PC-9 (cell line): ENCODE data around the gene CA7. TPM values are rescaled to one million over a fixed set of nuclear protein-coding genes. Genes with fewer than 3 reads are reported as not detected.

Source experiments
- Bru-seq: library from RNA; stranded (reverse); fragments of 400-500 nt; gene quantifications from one replicate; lab custom pipeline; 2021; lab: Mats Ljungman, UMichigan
- BruChase-seq, 2 experiments: library from RNA; stranded (reverse); fragments of 400-500 nt; gene quantifications; one replicate each; lab custom pipeline; 2021; lab: Mats Ljungman, UMichigan
- BruUV-seq: library from RNA; stranded (reverse); fragments of 400-500 nt; replicated peaks from 2 replicates; lab custom pipeline; 2021; lab: Mats Ljungman, UMichigan
- CTCF ChIA-PET: fragments of 300-600 bp; sonication (Branson Sonifier 250); formaldehyde crosslinking; loops from one replicate; lab custom pipeline; 2022; ENCODE audit warnings: antibody characterized with exemption; lab: Charles Lee
- POLR2A ChIA-PET: fragments of 300-600 bp; sonication (Branson Sonifier 250); formaldehyde crosslinking; loops from one replicate; lab custom pipeline; 2022; ENCODE audit warnings: antibody characterized with exemption; ENCODE audit not compliant: unreplicated experiment; lab: Charles Lee
- DNase-seq, 2 experiments: peaks; one replicate each; pipeline versions ENCODE4 v3.0.0 to v3.0.0-alpha.2; 2015 to 2022; ENCODE audit warnings: mixed read lengths in 1 of 2
- H2AFZ ChIP-seq: fragments of 200-600 bp; sonication (generic); 2 replicates; pipeline ENCODE4 v1.8.1; 2017; ENCODE audit warnings: antibody characterized with exemption
- H3F3A ChIP-seq: fragments of 200-600 bp; sonication (generic); 2 replicates; pipeline ENCODE4 v1.8.1; 2017; ENCODE audit warnings: antibody characterized with exemption, mild to moderate bottlenecking, low read depth; ENCODE audit not compliant: insufficient read depth
- H3K27ac ChIP-seq: fragments of 200-600 bp; sonication (generic); 2 replicates; pipeline ENCODE4 v1.6.1; 2016; ENCODE audit warnings: mixed run types
- H3K27me3 ChIP-seq: fragments of 200-600 bp; sonication (generic); 2 replicates; pipeline ENCODE4 v1.6.1; 2016; ENCODE audit warnings: low read depth, mixed run types; ENCODE audit not compliant: insufficient read depth
- H3K36me3 ChIP-seq: fragments of 200-600 bp; sonication (generic); 2 replicates; pipeline ENCODE4 v1.6.1; 2016; ENCODE audit warnings: low read depth, mixed run types
- H3K4me1 ChIP-seq: fragments of 200-600 bp; sonication (generic); replicated peaks from 2 replicates; pipeline ENCODE4 v1.6.1; 2016; ENCODE audit warnings: mixed run types; ENCODE audit not compliant: insufficient read depth
- H3K4me2 ChIP-seq: fragments of 200-600 bp; sonication (generic); 2 replicates; pipeline ENCODE4 v1.6.1; 2017; ENCODE audit warnings: mixed run types
- H3K4me3 ChIP-seq: fragments of 200-600 bp; sonication (generic); 2 replicates; pipeline ENCODE4 v1.6.1; 2016; ENCODE audit warnings: mixed run types
- H3K79me2 ChIP-seq: fragments of 200-600 bp; sonication (generic); 2 replicates; pipeline ENCODE4 v1.6.1; 2017; ENCODE audit warnings: low read depth, mixed run types
- H3K9me2 ChIP-seq: fragments of 200-600 bp; sonication (generic); 2 replicates; pipeline ENCODE4 v1.8.1; 2017; ENCODE audit warnings: mild to moderate bottlenecking; ENCODE audit not compliant: insufficient read depth
- H3K9me3 ChIP-seq: fragments of 200-600 bp; sonication (generic); 2 replicates; pipeline ENCODE4 v1.8.1; 2016; ENCODE audit warnings: low read depth; ENCODE audit not compliant: insufficient read depth
- H4K20me1 ChIP-seq: fragments of 200-600 bp; sonication (generic); 2 replicates; pipeline ENCODE4 v1.8.1; 2017; ENCODE audit not compliant: insufficient read depth
- CTCF ChIP-seq: fragments of 200-600 bp; sonication (generic); conservative IDR thresholded peaks from 2 replicates; pipeline ENCODE4 v1.6.1; 2017; ENCODE audit warnings: mixed run types, antibody characterized with exemption, mild to moderate bottlenecking, moderate library complexity
- EZH2 ChIP-seq: fragments of 200-600 bp; sonication (generic); IDR thresholded peaks from 2 replicates; pipeline ENCODE4 v1.8.0; 2017; ENCODE audit warnings: antibody characterized with exemption, low read depth
- intact Hi-C: fragments of 100-400 bp; cut with micrococcal nuclease; formaldehyde crosslinking; loops from one replicate; pipeline ENCODE4 v1.10.0; 2022; ENCODE audit not compliant: unreplicated experiment
- long read RNA-seq: library from polyadenylated mRNA; stranded (forward); transcript quantifications from one replicate; pipeline ENCODE4 v2.0.0, GENCODE V29; 2022
- total RNA-seq: library from RNA; stranded (reverse); gene quantifications from 2 replicates; pipeline ENCODE4 v1.2.3, GENCODE V29; 2021

The CA7 gene
- total RNA-seq (not detected in 2 replicates), Bru-seq, nascent RNA (not detected), BruChase-seq, experiment 1, labeled RNA remaining after a 2-hour chase (not detected), BruChase-seq, experiment 2, labeled RNA remaining after a 6-hour chase (not detected)
- long read RNA-seq, partial matches to known transcripts, result 0 of 2 reads
- long read RNA-seq, other reads (novel, unspliced or antisense), result 2 of 2 reads

GRCh38 chr16:66844342-66845079, at the start of gene CA7:
TSS of gene CA7 (plus strand) at chr16:66844414. CDS start at chr16:66844488, 74 bp downstream.
- Histone ChIP-seq H3K9me3 (no peaks in the 10 kb centered on the region), H3K27me3 (no peaks in the 10 kb centered on the region), H3F3A (no peaks in the 10 kb centered on the region), H3K4me2 (no peak within 1 kb of the TSS), H2AFZ (no peak within 1 kb of the TSS), H3K9me2 (no peaks in the 10 kb centered on the region), H3K79me2 (no peaks in the 10 kb centered on the region), H3K27ac (no peak within 1 kb of the TSS), H3K4me3 (no peak within 1 kb of the TSS), H3K4me1 (0 out of 2 replicates have a peak, but pooled peaks cover 6% of the 10 kb centered on the region), H4K20me1 (no peaks in the 10 kb centered on the region), H3K36me3 (no peaks in the 10 kb centered on the region)
- TF ChIP-seq CTCF (no peak), EZH2 (no peak)
- BruUV-seq, result no TSS peak
- no peak for DNase-seq
- POLR2A ChIA-PET, result no interaction called here
- intact Hi-C loops, result no loop called here
- CTCF ChIA-PET, result interaction anchor here (2.2 kb wide), 1 partner anchor 14 kb away, joined by 7 read pairs; the partner anchor contains the start of gene NAE1

GRCh38 chr16:66798161-66798560, 46.1 kb upstream of the CA7 start:
- no TSS peak for BruUV-seq
- Histone ChIP-seq H3K9me3 (no peaks in the 10 kb centered on the region), H3K36me3 (0 out of 2 replicates have a peak, but pooled peaks cover 4% of the 10 kb centered on the region), H3K27ac (no peak overlapping the region), H3K4me1 (no peaks in the 10 kb centered on the region), H3K4me2 (no peak overlapping the region), H3K9me2 (no peaks in the 10 kb centered on the region), H3K4me3 (no peak overlapping the region), H3F3A (peaks cover 5% of the 10 kb centered on the region; the same call in 1 of the 2 replicates), H2AFZ (no peak overlapping the region), H3K79me2 (no peaks in the 10 kb centered on the region), H3K27me3 (no peaks in the 10 kb centered on the region), H4K20me1 (no peaks in the 10 kb centered on the region)
- no peak for DNase-seq
- intact Hi-C loops, result no loop called here
- POLR2A ChIA-PET, result no interaction called here
- no peak for TF ChIP-seq CTCF
- no peak for TF ChIP-seq EZH2
- CTCF ChIA-PET, result no interaction called here

- TF ChIP-seq CTCF (no peak), EZH2 (no peak)
- Histone ChIP-seq H3K9me2 (no peaks in the 10 kb centered on the region), H3K79me2 (no peaks in the 10 kb centered on the region), H3K4me1 (no peaks in the 10 kb centered on the region), H2AFZ (no peak overlapping the region), H3K36me3 (0 out of 2 replicates have a peak, but pooled peaks cover 22% of the 10 kb centered on the region), H3K27ac (no peak overlapping the region), H3K4me3 (no peak overlapping the region), H4K20me1 (no peaks in the 10 kb centered on the region), H3F3A (peaks cover 5% of the 10 kb centered on the region; the same call in 1 of the 2 replicates), H3K9me3 (no peaks in the 10 kb centered on the region), H3K4me2 (no peak overlapping the region), H3K27me3 (no peaks in the 10 kb centered on the region)
- intact Hi-C loops, result no loop called here
- CTCF ChIA-PET, result no interaction called here
- DNase-seq, result no peak
- no TSS peak for BruUV-seq
- POLR2A ChIA-PET, result no interaction called here
These were observed 43.4 kb upstream of the CA7 start for GRCh38 chr16:66800856-66801255.
